HepG2 (cell line): ENCODE measurements around the gene DUS2. TPM values are rescaled to one million over a fixed set of nuclear protein-coding genes. Genes with fewer than 3 reads are reported as not detected.

Experiments
- ATAC-seq: fragments of 200-7000 bp; cut with Tn5 transposase; 3 replicates; pipeline ENCODE4 v1.9.1; 2020; ENCODE audit warnings: mild to moderate bottlenecking, moderate library complexity
- BruUV-seq: library from RNA; stranded (reverse); fragments of 400-500 nt; replicated peaks from 2 replicates; lab custom pipeline; 2021; lab: Mats Ljungman, UMichigan
- CTCF ChIA-PET: fragments of 300-600 bp; formaldehyde crosslinking; extraction: SDS; loops from one replicate; lab custom pipeline; 2021; ENCODE audit warnings: low total read pairs, inconsistent platforms, low intra/inter-chr PET ratio; lab: Yijun Ruan, JAX
- POLR2A ChIA-PET: fragments of 350-600 bp; sonication (Branson Sonifier 250); formaldehyde crosslinking; loops from one replicate; lab custom pipeline; 2020; ENCODE audit warnings: antibody characterized with exemption, inconsistent platforms; lab: Yijun Ruan, JAX
- DNase-seq: peaks from one replicate; pipeline ENCODE4 v3.0.0-alpha.2; 2015; ENCODE audit warnings: low spot score
- FAIRE-seq: peaks from 3 replicates; lab custom pipeline; 2011; peaks lifted over from hg19 to GRCh38; lab: Jason Lieb, UNC
- H2AFZ ChIP-seq: one replicate; pipeline ENCODE4 v1.6.1; 2011; ENCODE audit warnings: low read length, inconsistent platforms
- H3K27ac ChIP-seq: fragments of 300-600 bp; 3 replicates; pipeline ENCODE4 v1.8.0; 2011; ENCODE audit warnings: mixed run types, mild to moderate bottlenecking, mixed read lengths, low read length, inconsistent platforms; ENCODE audit not compliant: insufficient read depth; ENCODE audit errors: extremely low read length
- H3K27me3 ChIP-seq, 2 experiments: fragments of 200-600 bp in 1 of 2; 2 replicates in 1 of 2; 3 replicates in 1 of 2; pipeline versions ENCODE4 v1.6.0 to v1.8.0; 2011; ENCODE audit warnings: low read length in 2 of 2, mild to moderate bottlenecking in 2 of 2, moderate library complexity in 2 of 2, inconsistent platforms in 1 of 2; ENCODE audit not compliant: insufficient read depth in 2 of 2, control insufficient read depth in 1 of 2
- H3K36me3 ChIP-seq, 2 experiments: fragments of 200-600 bp in 1 of 2; replicated peaks in 1 of 2; 2 replicates in 1 of 2; 3 replicates in 1 of 2; pipeline versions ENCODE4 v1.5.1 to v1.8.0; 2011; ENCODE audit warnings: low read length in 2 of 2, inconsistent platforms in 1 of 2; ENCODE audit not compliant: insufficient read depth in 2 of 2, control insufficient read depth in 1 of 2
- H3K4me1 ChIP-seq: 2 replicates; pipeline ENCODE4 v1.5.1; 2012; ENCODE audit warnings: low read length, inconsistent platforms; ENCODE audit not compliant: insufficient read depth
- H3K4me2 ChIP-seq: 2 replicates; pipeline ENCODE4 v1.6.0; 2011; ENCODE audit warnings: low read depth, low read length, inconsistent platforms
- H3K4me3 ChIP-seq, 3 experiments: fragments of 200-600 bp in 1 of 3; sonication (generic), shearing (Covaris generic) in 1 of 3; replicated peaks in 1 of 3; 2 replicates each; pipeline ENCODE4 v1.5.1; 2011 to 2016; ENCODE audit warnings: low read length in 3 of 3, inconsistent platforms in 2 of 3, low read depth in 2 of 3, mild to moderate bottlenecking in 2 of 3, control low read depth in 1 of 3, mixed read lengths in 1 of 3; ENCODE audit not compliant: insufficient read depth in 1 of 3
- H3K79me2 ChIP-seq: one replicate; pipeline ENCODE4 v1.6.1; 2011; ENCODE audit warnings: low read length, inconsistent platforms; ENCODE audit not compliant: insufficient read depth
- H3K9ac ChIP-seq: 2 replicates; pipeline ENCODE4 v1.6.0; 2011; ENCODE audit warnings: mild to moderate bottlenecking, low read depth, low read length, inconsistent platforms; ENCODE audit not compliant: insufficient read depth
- H3K9me3 ChIP-seq: 2 replicates; pipeline ENCODE4 v1.5.1; 2012; ENCODE audit warnings: mild to moderate bottlenecking, low read length
- H4K20me1 ChIP-seq: 2 replicates; pipeline ENCODE4 v1.6.0; 2011; ENCODE audit warnings: inconsistent platforms, mild to moderate bottlenecking, low read length, moderate library complexity; ENCODE audit not compliant: insufficient read depth
- MIER2 ChIP-seq: IDR thresholded peaks from 2 replicates; pipeline ENCODE4 v1.6.1; 2016; ENCODE audit warnings: missing biosample characterization, missing genetic modification reagents
- MXI1 ChIP-seq: IDR thresholded peaks from 3 replicates; pipeline ENCODE4 v1.6.1; 2012; ENCODE audit warnings: low read depth, low read length, inconsistent platforms, borderline replicate concordance
- NFYC ChIP-seq: IDR thresholded peaks from 2 replicates; pipeline ENCODE4 v1.6.1; 2016; ENCODE audit warnings: missing genetic modification reagents, missing compliant biosample characterization
- PCBP2 ChIP-seq: fragments of 200-400 bp; formaldehyde crosslinking; optimal IDR thresholded peaks from 2 replicates; pipeline ENCODE3; 2018; ENCODE audit warnings: low read length, low read depth; ENCODE audit not compliant: poor library complexity, severe bottlenecking
- POLR2AphosphoS2 ChIP-seq: IDR thresholded peaks from 2 replicates; pipeline ENCODE4 v1.6.1; 2011; ENCODE audit warnings: low read depth, low read length, improper control_type of control experiment
- SPEN ChIP-seq: sonication (generic); formaldehyde crosslinking; IDR thresholded peaks from 2 replicates; pipeline ENCODE4 v1.5.1; 2020; ENCODE audit warnings: low read depth, mild to moderate bottlenecking, missing genetic modification reagents
- SRF ChIP-seq: IDR thresholded peaks from 2 replicates; pipeline ENCODE4 v1.6.1; 2011; ENCODE audit warnings: mild to moderate bottlenecking, low read depth, low read length, moderate library complexity
- ZNF530 ChIP-seq: sonication (generic); formaldehyde crosslinking; IDR thresholded peaks from 2 replicates; pipeline ENCODE4 v1.5.0; 2020; ENCODE audit warnings: low read depth, mild to moderate bottlenecking, missing genetic modification reagents
- ZNF772 ChIP-seq: sonication (generic); formaldehyde crosslinking; IDR thresholded peaks from 2 replicates; pipeline ENCODE4 v1.5.0; 2020; ENCODE audit warnings: mild to moderate bottlenecking, missing genetic modification reagents
- ZNF841 ChIP-seq: sonication (generic); formaldehyde crosslinking; IDR thresholded peaks from 2 replicates; pipeline ENCODE4 v1.8.1; 2023; ENCODE audit warnings: missing genetic modification reagents, borderline replicate concordance
- ZSCAN31 ChIP-seq: sonication (generic); formaldehyde crosslinking; IDR thresholded peaks from 2 replicates; pipeline ENCODE4 v1.5.0; 2020; ENCODE audit warnings: low read depth, mild to moderate bottlenecking, missing genetic modification reagents
- ZZZ3 ChIP-seq: sonication (generic); formaldehyde crosslinking; IDR thresholded peaks from 2 replicates; pipeline ENCODE4 v1.4.0; 2020; ENCODE audit warnings: missing genetic modification reagents, mild to moderate bottlenecking, borderline replicate concordance
- WGBS: methylation state at CpG from one replicate; pipeline ENCODE4 v1.1.6; 2017; ENCODE audit warnings: low lambda C conversion rate; 5-methylcytosine and 5-hydroxymethylcytosine counted together
- in situ Hi-C: cut with HindIII; loops from 2 replicates; pipeline ENCODE4 v1.10.0; 2017; ENCODE audit warnings: low pct_unique_long_range_greater_than_20kb; ENCODE audit not compliant: extremely low pct_ligation_motif_present
- intact Hi-C: fragments of 100-400 bp; cut with micrococcal nuclease; formaldehyde crosslinking; loops from one replicate; pipeline ENCODE4 v1.10.0; 2022; ENCODE audit not compliant: unreplicated experiment
- polyA plus RNA-seq, 8 experiments: library from polyadenylated mRNA; depleted of rRNA in 3 of 8; stranded (reverse) in 7 of 8; unstranded in 1 of 8; fragments of >200 nt; fragmentation: Illumina TruSeq in 4 of 8; extraction: Trizol in 4 of 8; gene quantifications; 2 replicates each; pipeline versions ENCODE4 v1.2.1 to v1.2.3, GENCODE V29; 2011 to 2016; ENCODE audit warnings: low read depth in 4 of 8, missing spikeins in 1 of 8, mixed read lengths in 1 of 8; ENCODE audit not compliant: insufficient read depth in 1 of 8
- total RNA-seq, 5 experiments: library from RNA; depleted of rRNA; stranded (reverse); fragments of >200 nt; fragmentation: Illumina TruSeq; extraction: Trizol; gene quantifications; 2 replicates each; pipeline ENCODE4 v1.2.3, GENCODE V29; 2016; ENCODE audit warnings: low read depth in 1 of 5
- TF ChIP-seq, protein P1 (sequence below): sonication (generic); formaldehyde crosslinking; IDR thresholded peaks from 2 replicates; pipeline ENCODE4 v1.4.0; 2020; ENCODE audit warnings: missing genetic modification reagents
- TF ChIP-seq, protein P2 (sequence below), 2 experiments: IDR thresholded peaks; 2 replicates each; pipeline ENCODE4 v1.6.1; 2011 to 2012; ENCODE audit warnings: low read length in 2 of 2, borderline replicate concordance in 1 of 2, low read depth in 1 of 2, mild to moderate bottlenecking in 1 of 2, moderate library complexity in 1 of 2
- TF ChIP-seq, protein P3 (sequence below): sonication (generic); formaldehyde crosslinking; IDR thresholded peaks from 2 replicates; pipeline ENCODE4 v1.5.0; 2020; ENCODE audit warnings: missing genetic modification reagents
- TF ChIP-seq, protein P4 (sequence below): sonication (generic); formaldehyde crosslinking; IDR thresholded peaks from 2 replicates; pipeline ENCODE4 v1.5.0; 2020; ENCODE audit warnings: missing genetic modification reagents

DUS2 gene
- total and polyA plus RNA-seq, 2 of the 13 experiments (the other 11 are each of a cell fraction or from before 2014, with no cell fraction given) = 17.8 to 25.1 TPM

DNA sequence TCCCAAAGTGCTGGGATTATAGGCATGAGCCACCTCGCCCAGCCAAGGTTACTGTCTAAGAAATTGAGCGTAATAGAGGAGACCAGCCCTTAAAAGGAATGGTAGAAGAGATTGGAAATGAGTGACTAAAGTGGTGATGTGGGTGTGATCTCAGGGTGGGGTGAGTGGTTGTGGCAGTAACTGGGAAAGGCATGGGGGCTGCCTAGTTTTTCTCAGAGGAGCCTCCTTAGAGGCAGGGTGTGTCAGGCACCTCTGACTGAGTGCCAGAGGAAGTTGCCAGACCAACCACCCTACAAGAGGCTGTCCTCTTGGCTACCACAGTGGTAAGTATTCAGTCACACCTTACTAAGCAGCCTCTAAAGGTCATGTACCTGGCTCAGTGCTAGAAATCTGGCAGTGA is 8.9 kb downstream of the DUS2 start:
- Histone ChIP-seq H3K4me2 (no peak overlapping the region), H3K36me3 (peaks cover 2 to 4% of the 10 kb centered on the region in 2 experiments; a peak in 4 of 5 replicates), H3K79me2 (no peaks in the 10 kb centered on the region), H3K4me1 (no peaks in the 10 kb centered on the region), H3K4me3 (no peak overlapping the region), H3K9me3 (no peaks in the 10 kb centered on the region), H3K27ac (no peak overlapping the region), H3K27me3 (no peaks in the 10 kb centered on the region), H4K20me1 (no peaks in the 10 kb centered on the region), H3K9ac (no peak overlapping the region), H2AFZ (no peak overlapping the region)
- ATAC-seq (no peak), DNase-seq (no peak), FAIRE-seq (no peak)
- TF ChIP-seq MIER2 (no peak), ZSCAN31 (CRISPR knock-in tag) (no peak), MXI1 (no peak), SPEN (no peak), SRF (no peak), ZNF530 (no peak), ZNF772 (no peak), PCBP2 (no peak), POLR2AphosphoS2 (no peak), NFYC (CRISPR knock-in tag) (no peak), ZNF841 (CRISPR knock-in tag) (no peak), ZZZ3 (no peak)
- TF ChIP-seq, protein P1, sequence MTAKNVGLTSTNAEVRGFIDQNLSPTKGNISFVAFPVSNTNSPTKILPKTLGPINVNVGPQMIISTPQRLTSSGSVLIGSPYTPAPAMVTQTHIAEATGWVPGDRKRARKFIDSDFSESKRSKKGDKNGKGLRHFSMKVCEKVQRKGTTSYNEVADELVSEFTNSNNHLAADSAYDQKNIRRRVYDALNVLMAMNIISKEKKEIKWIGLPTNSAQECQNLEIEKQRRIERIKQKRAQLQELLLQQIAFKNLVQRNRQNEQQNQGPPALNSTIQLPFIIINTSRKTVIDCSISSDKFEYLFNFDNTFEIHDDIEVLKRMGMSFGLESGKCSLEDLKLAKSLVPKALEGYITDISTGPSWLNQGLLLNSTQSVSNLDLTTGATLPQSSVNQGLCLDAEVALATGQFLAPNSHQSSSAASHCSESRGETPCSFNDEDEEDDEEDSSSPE (CRISPR knock-in tag) = no peak
- TF ChIP-seq, protein P2, sequence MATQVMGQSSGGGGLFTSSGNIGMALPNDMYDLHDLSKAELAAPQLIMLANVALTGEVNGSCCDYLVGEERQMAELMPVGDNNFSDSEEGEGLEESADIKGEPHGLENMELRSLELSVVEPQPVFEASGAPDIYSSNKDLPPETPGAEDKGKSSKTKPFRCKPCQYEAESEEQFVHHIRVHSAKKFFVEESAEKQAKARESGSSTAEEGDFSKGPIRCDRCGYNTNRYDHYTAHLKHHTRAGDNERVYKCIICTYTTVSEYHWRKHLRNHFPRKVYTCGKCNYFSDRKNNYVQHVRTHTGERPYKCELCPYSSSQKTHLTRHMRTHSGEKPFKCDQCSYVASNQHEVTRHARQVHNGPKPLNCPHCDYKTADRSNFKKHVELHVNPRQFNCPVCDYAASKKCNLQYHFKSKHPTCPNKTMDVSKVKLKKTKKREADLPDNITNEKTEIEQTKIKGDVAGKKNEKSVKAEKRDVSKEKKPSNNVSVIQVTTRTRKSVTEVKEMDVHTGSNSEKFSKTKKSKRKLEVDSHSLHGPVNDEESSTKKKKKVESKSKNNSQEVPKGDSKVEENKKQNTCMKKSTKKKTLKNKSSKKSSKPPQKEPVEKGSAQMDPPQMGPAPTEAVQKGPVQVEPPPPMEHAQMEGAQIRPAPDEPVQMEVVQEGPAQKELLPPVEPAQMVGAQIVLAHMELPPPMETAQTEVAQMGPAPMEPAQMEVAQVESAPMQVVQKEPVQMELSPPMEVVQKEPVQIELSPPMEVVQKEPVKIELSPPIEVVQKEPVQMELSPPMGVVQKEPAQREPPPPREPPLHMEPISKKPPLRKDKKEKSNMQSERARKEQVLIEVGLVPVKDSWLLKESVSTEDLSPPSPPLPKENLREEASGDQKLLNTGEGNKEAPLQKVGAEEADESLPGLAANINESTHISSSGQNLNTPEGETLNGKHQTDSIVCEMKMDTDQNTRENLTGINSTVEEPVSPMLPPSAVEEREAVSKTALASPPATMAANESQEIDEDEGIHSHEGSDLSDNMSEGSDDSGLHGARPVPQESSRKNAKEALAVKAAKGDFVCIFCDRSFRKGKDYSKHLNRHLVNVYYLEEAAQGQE (IDR thresholded peaks at IDR 0.05; ENCODE audit: borderline replicate concordance in 1 of 2, low read depth in 1 of 2, low read length in 2 of 2) = no peak
- TF ChIP-seq, protein P3, sequence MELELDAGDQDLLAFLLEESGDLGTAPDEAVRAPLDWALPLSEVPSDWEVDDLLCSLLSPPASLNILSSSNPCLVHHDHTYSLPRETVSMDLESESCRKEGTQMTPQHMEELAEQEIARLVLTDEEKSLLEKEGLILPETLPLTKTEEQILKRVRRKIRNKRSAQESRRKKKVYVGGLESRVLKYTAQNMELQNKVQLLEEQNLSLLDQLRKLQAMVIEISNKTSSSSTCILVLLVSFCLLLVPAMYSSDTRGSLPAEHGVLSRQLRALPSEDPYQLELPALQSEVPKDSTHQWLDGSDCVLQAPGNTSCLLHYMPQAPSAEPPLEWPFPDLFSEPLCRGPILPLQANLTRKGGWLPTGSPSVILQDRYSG = no peak
- TF ChIP-seq, protein P4, sequence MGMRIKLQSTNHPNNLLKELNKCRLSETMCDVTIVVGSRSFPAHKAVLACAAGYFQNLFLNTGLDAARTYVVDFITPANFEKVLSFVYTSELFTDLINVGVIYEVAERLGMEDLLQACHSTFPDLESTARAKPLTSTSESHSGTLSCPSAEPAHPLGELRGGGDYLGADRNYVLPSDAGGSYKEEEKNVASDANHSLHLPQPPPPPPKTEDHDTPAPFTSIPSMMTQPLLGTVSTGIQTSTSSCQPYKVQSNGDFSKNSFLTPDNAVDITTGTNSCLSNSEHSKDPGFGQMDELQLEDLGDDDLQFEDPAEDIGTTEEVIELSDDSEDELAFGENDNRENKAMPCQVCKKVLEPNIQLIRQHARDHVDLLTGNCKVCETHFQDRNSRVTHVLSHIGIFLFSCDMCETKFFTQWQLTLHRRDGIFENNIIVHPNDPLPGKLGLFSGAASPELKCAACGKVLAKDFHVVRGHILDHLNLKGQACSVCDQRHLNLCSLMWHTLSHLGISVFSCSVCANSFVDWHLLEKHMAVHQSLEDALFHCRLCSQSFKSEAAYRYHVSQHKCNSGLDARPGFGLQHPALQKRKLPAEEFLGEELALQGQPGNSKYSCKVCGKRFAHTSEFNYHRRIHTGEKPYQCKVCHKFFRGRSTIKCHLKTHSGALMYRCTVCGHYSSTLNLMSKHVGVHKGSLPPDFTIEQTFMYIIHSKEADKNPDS = no peak
- no TSS peak for BruUV-seq
- intact Hi-C loops (no loop called here), in situ Hi-C loops (no loop called here)
- CTCF ChIA-PET = no interaction called here
- POLR2A ChIA-PET = no interaction called here
- WGBS = 93% methylated on average over 2 of the region's 2 CpGs
